IMR-90 (cell line): ENCODE data around the gene UGT8. TPM values are rescaled to one million over a fixed set of nuclear protein-coding genes. Genes with fewer than 3 reads are reported as not detected.

Experiments
- ATAC-seq: fragments of 200-7000 bp; cut with Tn5 transposase; 2 replicates; pipeline ENCODE4 v1.9.1; 2020; ENCODE audit warnings: low read depth, mild to moderate bottlenecking, moderate library complexity
- BruUV-seq: library from RNA; stranded (reverse); fragments of 400-500 nt; replicated peaks from 2 replicates; lab custom pipeline; 2021; lab: Mats Ljungman, UMichigan
- CTCF ChIA-PET: fragments of 300-600 bp; formaldehyde crosslinking; extraction: SDS; loops from one replicate; lab custom pipeline; 2021; ENCODE audit warnings: antibody characterized with exemption; lab: Yijun Ruan, JAX
- POLR2A ChIA-PET: fragments of 300-600 bp; sonication (Branson Sonifier 250); formaldehyde crosslinking; loops from one replicate; lab custom pipeline; 2022; ENCODE audit warnings: antibody characterized with exemption; ENCODE audit not compliant: unreplicated experiment; lab: Charles Lee
- DNase-seq: peaks from one replicate; pipeline ENCODE4 v3.0.0; 2013
- H2AFZ ChIP-seq: replicated peaks from 2 replicates; pipeline ENCODE3; 2013; ENCODE audit warnings: low read length, mild to moderate bottlenecking; ENCODE audit not compliant: poor library complexity
- H2AK5ac ChIP-seq: 2 replicates; pipeline ENCODE4 v1.6.1; 2013; ENCODE audit warnings: low read depth, low read length, inconsistent platforms
- H2AK9ac ChIP-seq: replicated peaks from 2 replicates; pipeline ENCODE3; 2013; ENCODE audit warnings: mild to moderate bottlenecking, low read depth, low read length, moderate library complexity; ENCODE audit not compliant: poor library complexity
- H2BK120ac ChIP-seq: 2 replicates; pipeline ENCODE4 v1.6.1; 2013; ENCODE audit warnings: low read depth, low read length, inconsistent platforms
- H2BK15ac ChIP-seq: 3 replicates; pipeline ENCODE4 v1.6.1; 2013; ENCODE audit warnings: low read depth, low read length, inconsistent platforms
- H2BK20ac ChIP-seq: 2 replicates; pipeline ENCODE4 v1.6.1; 2013; ENCODE audit warnings: low read depth, mild to moderate bottlenecking, inconsistent platforms, low read length, moderate library complexity
- H2BK5ac ChIP-seq: 2 replicates; pipeline ENCODE4 v1.6.1; 2013; ENCODE audit warnings: mild to moderate bottlenecking, low read depth, low read length, inconsistent platforms; ENCODE audit not compliant: poor library complexity, severe bottlenecking
- H3K14ac ChIP-seq: replicated peaks from 2 replicates; pipeline ENCODE4 v1.6.1; 2013; ENCODE audit warnings: low read depth, low read length, inconsistent platforms
- H3K18ac ChIP-seq: 2 replicates; pipeline ENCODE4 v1.6.1; 2013; ENCODE audit warnings: low read depth, low read length, control low read depth
- H3K23ac ChIP-seq: 2 replicates; pipeline ENCODE4 v1.6.1; 2013; ENCODE audit warnings: low read depth, low read length, inconsistent platforms
- H3K27ac ChIP-seq: 2 replicates; pipeline ENCODE4 v1.5.1; 2013; ENCODE audit warnings: mild to moderate bottlenecking, control low read depth, low read length; ENCODE audit not compliant: insufficient read depth
- H3K27me3 ChIP-seq: 2 replicates; pipeline ENCODE4 v1.6.1; 2013; ENCODE audit warnings: low read length; ENCODE audit not compliant: control insufficient read depth, insufficient read depth
- H3K36me3 ChIP-seq: 2 replicates; pipeline ENCODE4 v1.6.1; 2013; ENCODE audit warnings: low read length, mixed read lengths; ENCODE audit not compliant: control insufficient read depth, insufficient read depth
- H3K4ac ChIP-seq: 2 replicates; pipeline ENCODE4 v1.6.1; 2013; ENCODE audit warnings: low read depth, low read length, inconsistent platforms
- H3K4me1 ChIP-seq: 2 replicates; pipeline ENCODE4 v1.6.1; 2013; ENCODE audit warnings: low read length, mixed read lengths; ENCODE audit not compliant: control insufficient read depth, insufficient read depth
- H3K4me2 ChIP-seq: 2 replicates; pipeline ENCODE4 v1.6.1; 2013; ENCODE audit warnings: low read depth, mild to moderate bottlenecking, control low read depth, low read length, moderate library complexity
- H3K4me3 ChIP-seq: 2 replicates; pipeline ENCODE4 v1.5.1; 2013; ENCODE audit warnings: low read depth, mild to moderate bottlenecking, control low read depth, low read length, moderate library complexity; ENCODE audit not compliant: insufficient read depth
- H3K56ac ChIP-seq: 2 replicates; pipeline ENCODE4 v1.6.1; 2013; ENCODE audit warnings: low read length, inconsistent platforms; ENCODE audit not compliant: insufficient read depth; ENCODE audit errors: extremely low read depth
- H3K79me1 ChIP-seq, 2 experiments: 2 replicates each; pipeline ENCODE4 v1.6.1; 2013; ENCODE audit warnings: low read length in 2 of 2, inconsistent platforms in 1 of 2, low read depth in 1 of 2
- H3K9ac ChIP-seq: 2 replicates; pipeline ENCODE4 v1.6.1; 2013; ENCODE audit warnings: low read depth, low read length, control low read depth
- H3K9me1 ChIP-seq: 2 replicates; pipeline ENCODE4 v1.6.1; 2013; ENCODE audit warnings: low read length, inconsistent platforms; ENCODE audit not compliant: insufficient read depth
- H3K9me3 ChIP-seq: 2 replicates; pipeline ENCODE4 v1.6.1; 2013; ENCODE audit warnings: low read length; ENCODE audit not compliant: control insufficient read depth, insufficient read depth
- H4K20me1 ChIP-seq: 2 replicates; pipeline ENCODE4 v1.6.1; 2013; ENCODE audit warnings: low read length, inconsistent platforms; ENCODE audit not compliant: insufficient read depth
- H4K5ac ChIP-seq: 2 replicates; pipeline ENCODE4 v1.6.1; 2013; ENCODE audit warnings: mild to moderate bottlenecking, low read depth, low read length, control low read depth
- H4K8ac ChIP-seq, 2 experiments: 2 replicates each; pipeline ENCODE4 v1.6.1; 2013; ENCODE audit warnings: low read depth in 2 of 2, low read length in 2 of 2, control low read depth in 1 of 2, inconsistent platforms in 1 of 2
- H4K91ac ChIP-seq: 2 replicates; pipeline ENCODE4 v1.6.1; 2013; ENCODE audit warnings: low read depth, low read length, inconsistent platforms; ENCODE audit not compliant: insufficient read depth
- CEBPB ChIP-seq: IDR thresholded peaks from 2 replicates; pipeline ENCODE4 v1.6.1; 2012; ENCODE audit warnings: low read depth, low read length, improper control_type of control experiment
- RFX5 ChIP-seq: IDR thresholded peaks from 2 replicates; pipeline ENCODE4 v1.8.0; 2012; ENCODE audit warnings: low read depth, mild to moderate bottlenecking, low read length, moderate library complexity
- WGBS, 2 experiments: methylation state at CpG; one replicate each; pipeline versions ENCODE4 v1.1.5 to v1.1.7; 2013; ENCODE audit warnings: missing lambda C conversion rate in 2 of 2; ENCODE audit not compliant: insufficient read length in 1 of 2; ENCODE audit errors: extremely low coverage in 2 of 2; 5-methylcytosine and 5-hydroxymethylcytosine counted together
- dilution Hi-C: fragments of 300-500 bp; cut with HindIII; formaldehyde crosslinking; loops from one replicate; pipeline ENCODE4 v1.14.3; 2018; ENCODE audit warnings: low sequenced_read_pairs; ENCODE audit not compliant: unreplicated experiment
- in situ Hi-C: fragments of 300-500 bp; cut with MboI; formaldehyde crosslinking; loops from 3 replicates; pipeline ENCODE4 v1.14.3; 2019; ENCODE audit warnings: low sequenced_read_pairs, inconsistent platforms, mixed read lengths
- intact Hi-C: fragments of 100-400 bp; cut with micrococcal nuclease; formaldehyde crosslinking; loops from 2 replicates; pipeline ENCODE4 v1.10.0; 2022
- polyA plus RNA-seq, 3 experiments: library from polyadenylated mRNA; depleted of rRNA; stranded (reverse); fragments of >200 nt; gene quantifications; 2 replicates each; pipeline ENCODE4 v1.2.3, GENCODE V29; 2012; ENCODE audit warnings: low replicate concordance in 1 of 3
- total RNA-seq: library from RNA; depleted of rRNA; stranded (reverse); fragments of >200 nt; gene quantifications from 2 replicates; pipeline ENCODE4 v1.2.3, GENCODE V29; 2012

UGT8 gene
- total and polyA plus RNA-seq, 2 of the 4 experiments (the other 2 are of a cell fraction) = not detected

DNA sequence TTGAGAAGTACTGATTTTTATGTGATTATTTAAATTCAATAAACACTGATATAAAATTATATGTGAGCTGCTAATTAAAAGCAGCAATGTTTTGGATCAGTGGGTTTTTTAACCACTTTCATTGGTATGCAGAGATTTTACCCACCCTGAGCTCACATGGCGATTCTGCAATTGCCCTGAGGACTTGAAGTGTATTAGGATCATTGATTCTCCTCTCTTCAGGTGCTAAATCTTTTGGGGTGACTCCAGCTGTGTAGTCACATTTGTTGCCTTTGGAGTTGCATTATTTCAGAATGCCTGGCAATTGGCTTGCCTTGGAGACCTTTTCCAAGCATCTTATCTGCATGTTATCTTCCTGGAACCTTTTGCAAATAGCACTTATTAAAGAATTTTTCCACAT, 51.3 kb downstream of the UGT8 start:
- POLR2A ChIA-PET = no interaction called here
- intact Hi-C loops = no loop called here

More for the DNA sequence above, 51.3 kb downstream of the UGT8 start:
- no peak for ATAC-seq
- H2AFZ ChIP-seq = no peak overlapping the region
- H3K27me3 ChIP-seq = no peaks in the 10 kb centered on the region
- no peak overlapping the region for H4K8ac ChIP-seq
- CTCF ChIA-PET = interaction anchor here (1.0 kb wide), 1 partner anchor 9 kb away, joined by 4 read pairs; no protein-coding TSS in a partner anchor
- no peak overlapping the region for H4K91ac ChIP-seq
- no peaks in the 10 kb centered on the region for H3K36me3 ChIP-seq
- dilution Hi-C loops (no loop called here), in situ Hi-C loops (loop anchor here (10.0 kb wide), 1 partner anchor 255 kb away; no protein-coding TSS in a partner anchor)
- H3K9me1 ChIP-seq = no peaks in the 10 kb centered on the region
- no peak overlapping the region for H3K4me2 ChIP-seq
- no peak overlapping the region for H2AK5ac ChIP-seq
- no peak overlapping the region for H3K4ac ChIP-seq
- H3K27ac ChIP-seq = no peak overlapping the region
- H2AK9ac ChIP-seq = no peak overlapping the region
- no peak overlapping the region for H3K4me3 ChIP-seq
- no peak overlapping the region for H3K23ac ChIP-seq
- no peak for DNase-seq
- H3K9me3 ChIP-seq = no peaks in the 10 kb centered on the region
- H4K5ac ChIP-seq = no peak overlapping the region
- no peak overlapping the region for H3K18ac ChIP-seq
- no peaks in the 10 kb centered on the region for H3K79me1 ChIP-seq
- no CpG with 5 or more reads among the region's 1 CpG for WGBS, 2 experiments
- H2BK20ac ChIP-seq = no peak overlapping the region
- no peak overlapping the region for H2BK120ac ChIP-seq
- no TSS peak for BruUV-seq
- no peak overlapping the region for H2BK15ac ChIP-seq
- H3K56ac ChIP-seq = no peak overlapping the region
- no peaks in the 10 kb centered on the region for H3K4me1 ChIP-seq
- no peaks in the 10 kb centered on the region for H4K20me1 ChIP-seq
- H2BK5ac ChIP-seq = no peak overlapping the region
- TF ChIP-seq CEBPB (no peak), RFX5 (no peak)
- no peak overlapping the region for H3K14ac ChIP-seq
- H3K9ac ChIP-seq = no peak overlapping the region
